ENCODE data around the gene RABAC1.
"Not testable (repeated sequence)": the region's sequence is repeated elsewhere in the genome, so short reads cannot be mapped to it uniquely, and the experiment has no call there.

The RABAC1 gene

DNA sequence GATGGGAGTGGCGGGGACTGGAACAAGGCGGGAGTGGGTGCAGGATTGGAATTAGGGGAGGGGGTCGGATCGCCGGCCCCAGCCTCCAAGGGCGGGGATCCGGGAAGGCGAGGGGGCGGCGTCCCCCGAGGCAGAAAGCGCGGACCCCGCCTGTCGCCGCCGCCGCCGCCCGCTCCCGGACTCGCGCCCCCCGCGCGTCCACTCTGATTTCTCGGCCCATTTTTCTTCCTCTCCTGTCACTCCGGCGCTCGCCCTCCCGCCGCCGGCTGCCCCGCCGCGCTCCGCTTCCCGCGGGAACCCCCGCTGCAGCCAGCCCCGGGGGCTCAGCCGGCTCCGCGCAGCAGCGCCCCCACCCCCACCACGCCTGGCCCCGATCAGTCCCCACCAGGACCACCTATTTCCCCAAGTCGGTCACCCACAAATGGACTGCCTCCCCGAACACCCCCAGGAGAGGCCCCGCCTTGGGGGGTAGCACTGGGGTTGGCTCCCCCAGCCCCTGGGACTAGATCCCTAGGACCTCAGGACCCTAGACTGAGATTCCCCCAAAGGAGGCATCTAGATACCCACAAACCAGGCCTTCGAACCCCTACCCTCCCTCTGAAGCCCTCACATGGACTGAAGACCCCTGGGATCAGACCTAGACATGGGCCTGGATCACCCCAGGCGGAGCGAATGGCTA lies 18.3 kb downstream of the RABAC1 start:
- TF ChIP-seq, protein P1, sequence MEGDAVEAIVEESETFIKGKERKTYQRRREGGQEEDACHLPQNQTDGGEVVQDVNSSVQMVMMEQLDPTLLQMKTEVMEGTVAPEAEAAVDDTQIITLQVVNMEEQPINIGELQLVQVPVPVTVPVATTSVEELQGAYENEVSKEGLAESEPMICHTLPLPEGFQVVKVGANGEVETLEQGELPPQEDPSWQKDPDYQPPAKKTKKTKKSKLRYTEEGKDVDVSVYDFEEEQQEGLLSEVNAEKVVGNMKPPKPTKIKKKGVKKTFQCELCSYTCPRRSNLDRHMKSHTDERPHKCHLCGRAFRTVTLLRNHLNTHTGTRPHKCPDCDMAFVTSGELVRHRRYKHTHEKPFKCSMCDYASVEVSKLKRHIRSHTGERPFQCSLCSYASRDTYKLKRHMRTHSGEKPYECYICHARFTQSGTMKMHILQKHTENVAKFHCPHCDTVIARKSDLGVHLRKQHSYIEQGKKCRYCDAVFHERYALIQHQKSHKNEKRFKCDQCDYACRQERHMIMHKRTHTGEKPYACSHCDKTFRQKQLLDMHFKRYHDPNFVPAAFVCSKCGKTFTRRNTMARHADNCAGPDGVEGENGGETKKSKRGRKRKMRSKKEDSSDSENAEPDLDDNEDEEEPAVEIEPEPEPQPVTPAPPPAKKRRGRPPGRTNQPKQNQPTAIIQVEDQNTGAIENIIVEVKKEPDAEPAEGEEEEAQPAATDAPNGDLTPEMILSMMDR (IDR thresholded peaks at IDR 0.05; ENCODE audit: control insufficient read depth, insufficient read depth, low read depth, low read length, missing control alignments), result no peak
- H3K4me3 ChIP-seq (ENCODE audit: control insufficient read depth, low read depth, low read length), result peak overlapping the region; percentile 61
- no peak for DNase-seq (ENCODE audit: low read depth)

DNA sequence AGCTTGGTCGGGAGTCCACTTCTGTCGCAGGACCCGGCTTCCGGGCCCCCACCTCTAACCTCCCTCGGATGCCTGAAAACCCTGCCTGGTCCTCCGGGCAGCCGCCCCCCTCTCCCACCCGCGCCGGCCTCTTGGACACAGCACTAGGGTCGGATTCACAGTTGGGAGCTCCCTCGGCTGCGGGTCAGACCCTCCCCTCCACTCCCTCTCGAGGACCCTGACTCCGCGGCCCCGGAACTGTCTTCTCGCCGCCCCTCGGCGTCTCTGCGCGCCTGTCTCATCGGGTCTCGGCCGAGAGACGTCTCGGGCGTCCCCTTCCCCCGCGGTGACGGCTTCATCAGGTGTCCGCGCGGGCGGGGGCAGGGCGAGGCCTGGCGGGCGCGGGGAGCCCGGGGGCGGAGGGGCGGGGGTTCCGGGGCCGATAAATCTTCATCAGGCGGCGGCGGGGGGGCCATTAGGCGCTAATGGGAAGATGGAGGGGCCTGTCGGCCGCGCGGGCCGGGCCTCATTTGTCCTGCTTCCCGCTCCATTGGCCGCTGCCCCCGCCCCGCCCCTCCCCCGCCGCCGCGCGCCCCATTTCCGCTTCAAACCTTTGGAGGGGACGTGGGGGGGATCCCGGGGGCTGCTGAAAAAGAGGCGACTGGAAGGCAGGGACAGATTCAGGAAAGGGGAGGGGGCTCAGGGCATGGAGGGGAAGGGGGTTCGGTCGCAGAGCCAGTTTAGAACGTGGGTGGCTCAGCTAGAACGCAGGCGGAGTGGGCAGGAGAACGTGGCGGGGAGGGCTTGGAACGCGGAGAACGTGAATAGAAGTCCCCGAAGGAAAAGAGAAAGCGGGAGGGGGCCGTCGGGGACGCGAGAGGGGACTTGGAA lies 19.0 kb downstream of the RABAC1 start:
- TF ChIP-seq, protein P1 (IDR thresholded peaks at IDR 0.05; ENCODE audit: control insufficient read depth, insufficient read depth, low read depth, low read length, missing control alignments), result no peak
- H3K4me3 ChIP-seq (ENCODE audit: control insufficient read depth, low read depth, low read length), result peak overlapping the region; percentile 61
- DNase-seq (ENCODE audit: low read depth), result no peak

DNA sequence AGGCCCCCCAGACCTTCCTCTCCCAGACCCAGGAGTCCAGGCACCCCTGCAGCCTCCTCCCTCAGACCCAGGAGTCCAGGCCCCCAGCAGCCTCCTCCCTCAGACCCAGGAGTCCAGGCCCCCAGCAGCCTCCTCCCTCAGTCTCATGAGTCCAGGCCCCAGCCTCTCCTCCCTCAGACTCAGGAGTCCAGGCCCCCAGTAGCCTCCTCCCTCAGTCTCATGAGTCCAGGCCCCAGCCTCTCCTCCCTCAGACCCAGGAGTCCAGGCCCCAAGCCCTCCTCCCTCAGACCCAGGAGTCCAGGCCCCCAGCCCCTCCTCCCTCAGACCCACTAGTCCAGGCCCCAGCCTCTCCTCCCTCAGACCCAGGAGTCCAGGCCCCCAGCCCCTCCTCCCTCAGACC lies 19.9 kb downstream of the RABAC1 start:
- H3K4me3 ChIP-seq (ENCODE audit: control insufficient read depth, low read depth, low read length); DNase-seq (ENCODE audit: low read depth): not testable (repeated sequence)

DNA sequence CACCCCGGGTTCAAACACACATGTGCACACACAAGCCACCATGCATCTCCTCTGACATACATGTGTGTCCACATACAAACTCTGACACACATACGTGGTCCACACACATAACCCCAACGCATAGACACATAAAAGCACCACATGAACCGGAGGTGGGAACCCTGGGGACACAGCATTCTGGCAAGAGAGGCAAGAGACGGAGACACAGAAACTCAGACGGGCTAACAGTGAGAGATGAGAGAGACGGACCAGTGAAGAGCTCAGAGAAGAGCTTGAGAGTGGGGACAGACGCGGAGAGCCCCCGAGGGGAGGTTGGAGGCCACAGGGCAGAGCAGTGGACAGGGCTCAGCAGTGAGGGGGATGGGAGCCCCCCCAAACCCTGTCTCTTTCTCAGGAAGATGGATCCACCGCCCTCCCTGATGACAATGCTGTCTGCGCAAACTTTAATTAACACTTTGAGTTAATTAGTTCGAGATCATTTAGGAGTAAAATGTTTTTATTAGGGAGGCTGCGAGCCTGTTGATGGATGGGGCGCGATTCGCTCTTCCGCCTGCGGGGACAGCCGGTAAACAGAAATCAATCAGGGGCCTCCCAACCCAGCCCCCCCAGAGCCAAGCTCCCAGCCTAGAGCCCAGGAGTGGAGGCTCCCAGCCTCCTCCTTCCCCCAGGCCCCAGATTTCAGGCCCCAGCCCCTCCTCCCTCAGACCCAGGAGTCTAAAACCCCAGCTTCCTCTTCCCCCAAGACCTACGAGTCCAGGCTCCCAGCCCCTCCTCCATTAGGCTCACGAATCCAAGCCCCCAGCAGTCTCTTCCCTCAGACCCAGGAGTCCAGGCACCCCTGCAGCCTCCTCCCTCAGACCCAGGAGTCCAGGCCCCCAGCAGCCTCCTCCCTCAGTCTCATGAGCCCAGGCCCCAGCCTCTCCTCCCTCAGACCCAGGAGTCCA lies 21.3 kb downstream of the RABAC1 start:
- no peak overlapping the region for H3K4me3 ChIP-seq (ENCODE audit: control insufficient read depth, low read depth, low read length)
- TF ChIP-seq, protein P1 (IDR thresholded peaks at IDR 0.05; ENCODE audit: control insufficient read depth, insufficient read depth, low read depth, low read length, missing control alignments), result peak; percentile 7
- DNase-seq (ENCODE audit: low read depth), result no peak

DNA sequence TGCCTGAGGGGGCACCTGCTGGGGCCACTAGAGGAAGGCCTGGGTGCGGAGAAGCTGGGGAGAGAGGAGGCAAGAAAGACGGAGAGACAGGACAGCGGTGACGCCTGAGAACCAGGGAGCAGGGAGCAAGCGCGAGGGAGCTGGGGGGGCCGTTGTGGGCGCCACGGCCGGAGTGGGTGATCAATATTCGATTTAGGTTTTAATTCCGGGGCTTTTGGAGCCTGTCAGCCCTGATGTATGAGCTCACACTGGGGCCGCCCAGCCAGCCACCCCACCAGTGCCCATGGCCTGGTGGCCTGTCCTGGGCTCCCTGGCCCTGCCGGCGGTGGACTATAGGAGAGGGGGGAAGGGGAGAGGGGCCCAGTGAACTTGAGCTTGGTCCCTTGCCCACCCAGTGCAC lies 22.2 kb downstream of the RABAC1 start:
- TF ChIP-seq, protein P1 (IDR thresholded peaks at IDR 0.05; ENCODE audit: control insufficient read depth, insufficient read depth, low read depth, low read length, missing control alignments), result no peak
- no peak for DNase-seq (ENCODE audit: low read depth)
- no peak overlapping the region for H3K4me3 ChIP-seq (ENCODE audit: control insufficient read depth, low read depth, low read length)

DNA sequence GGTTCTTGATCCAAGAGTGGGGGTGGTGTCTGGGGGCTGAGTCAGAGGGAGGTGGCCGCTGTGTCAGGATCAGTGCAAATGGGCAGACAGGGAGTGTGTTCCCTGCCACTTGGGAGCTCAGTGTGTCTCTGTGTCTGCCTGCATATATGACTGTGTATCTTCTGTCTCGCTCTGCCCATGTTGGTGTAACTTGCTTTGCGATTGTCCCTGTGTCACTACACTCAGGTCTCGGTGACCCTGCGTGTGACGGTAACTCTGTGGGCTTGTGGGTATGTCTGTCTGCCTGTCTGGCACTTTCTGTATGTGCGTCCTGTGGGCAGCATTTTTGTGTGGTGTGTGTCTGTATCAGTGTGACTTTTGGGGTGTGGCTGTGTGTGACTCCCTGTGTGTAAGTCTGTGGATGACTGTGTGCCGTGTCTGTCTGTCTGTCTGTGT lies 22.7 kb downstream of the RABAC1 start:
- H3K4me3 ChIP-seq (ENCODE audit: control insufficient read depth, low read depth, low read length), result no peak overlapping the region
- DNase-seq (ENCODE audit: low read depth), result no peak
- TF ChIP-seq, protein P1 (IDR thresholded peaks at IDR 0.05; ENCODE audit: control insufficient read depth, insufficient read depth, low read depth, low read length, missing control alignments), result no peak
